Germinal center (tissue), 1 donor: ENCODE data around the gene CRYZL1.

Experiments used
- DNase-seq: peaks from one replicate; pipeline ENCODE4 v3.0.0; 2012; ENCODE audit warnings: mixed read lengths, low spot score

Gene CRYZL1

GRCh38 chr21:33541105-33541711 lies 100.3 kb downstream of the CRYZL1 start:
- DNase-seq: peak; percentile 26

- DNase-seq: no peak
Measured at GRCh38 chr21:33540711-33541104, 100.8 kb downstream of the CRYZL1 start.

- no peak for DNase-seq
Measured at GRCh38 chr21:33539616-33540015, 101.9 kb downstream of the CRYZL1 start.
